Esophagus squamous epithelium (tissue), 5 donors: ENCODE measurements around the gene GANAB. TPM values are rescaled to one million over a fixed set of nuclear protein-coding genes. Genes with fewer than 3 reads are reported as not detected.
"Not testable (repeated sequence)": the region's sequence is repeated elsewhere in the genome, so short reads cannot be mapped to it uniquely, and the experiment has no call there.

Source experiments
- DNase-seq: peaks from one replicate; lab custom pipeline; 2025; lab: John Stamatoyannopoulos, UW
- H3K27ac ChIP-seq, 4 donors: fragments of 200-600 bp; sonication (generic); one replicate each; pipeline ENCODE4 v1.5.1; 2016 to 2019; ENCODE audit warnings: mild to moderate bottlenecking in 1 of 4
- H3K27me3 ChIP-seq, 4 donors: fragments of 200-600 bp; sonication (generic); 1 replicate in 3 of 4; 2 replicates in 1 of 4; pipeline versions ENCODE4 v1.5.1 to v1.6.0; 2017 to 2021; ENCODE audit warnings: antibody characterized with exemption in 1 of 4
- H3K36me3 ChIP-seq, 3 donors: fragments of 200-600 bp; sonication (generic); one replicate each; pipeline ENCODE4 v1.5.1; 2016 to 2019
- H3K4me1 ChIP-seq, 3 donors: fragments of 200-600 bp; sonication (generic); one replicate each; pipeline ENCODE4 v1.5.1; 2017 to 2019
- H3K4me3 ChIP-seq, 4 donors: fragments of 200-600 bp; sonication (generic); 1 replicate in 3 of 4; 2 replicates in 1 of 4; pipeline ENCODE4 v1.5.1; 2016 to 2019; ENCODE audit warnings: mild to moderate bottlenecking in 2 of 4, moderate library complexity in 1 of 4
- H3K9me3 ChIP-seq, 3 donors: fragments of 200-600 bp; sonication (generic); one replicate each; pipeline ENCODE4 v1.5.1; 2016 to 2019
- CTCF ChIP-seq, 6 experiments: fragments of 450-650 bp in 4 of 6; fragments of 200-600 bp in 2 of 6; sonication (generic) in 2 of 6; IDR thresholded peaks; one replicate each; pipeline ENCODE4 v1.5.1; 2016 to 2019; ENCODE audit warnings: antibody characterized with exemption in 6 of 6, mild to moderate bottlenecking in 4 of 6, moderate library complexity in 4 of 6
- POLR2A ChIP-seq, 4 donors: fragments of 450-650 bp; IDR thresholded peaks; one replicate each; pipeline ENCODE4 v1.6.1; 2017; ENCODE audit warnings: antibody characterized with exemption in 4 of 4, mild to moderate bottlenecking in 4 of 4, moderate library complexity in 3 of 4
- WGBS, 2 donors: methylation state at CpG; one replicate each; pipeline ENCODE4 v1.1.5; 2018; 5-methylcytosine and 5-hydroxymethylcytosine counted together
- intact Hi-C: fragments of 100-400 bp; cut with DNase I; formaldehyde crosslinking; loops from one replicate; pipeline ENCODE4 v1.15.0; 2022
- total RNA-seq, 4 donors: library from RNA; depleted of rRNA; stranded (reverse); fragments of >200 nt; gene quantifications; one replicate each; pipeline ENCODE4 v1.1.0, GENCODE V29; 2016
- donor health status: DM: yes; HTN: yes; CAD: no.

The GANAB gene
- total RNA-seq, 4 donors from 2014 or later: 90.8 to 97.2 (median 95.0) TPM

- H3K27me3 ChIP-seq: no peaks in the 10 kb centered on the region
- H3K4me1 ChIP-seq: peaks cover 12 to 38% (median 19%) of the 10 kb centered on the region in 3 donors
- no peak for DNase-seq
- TF ChIP-seq CTCF (IDR thresholded peaks at IDR 0.05): no peak
- TF ChIP-seq POLR2A (IDR thresholded peaks at IDR 0.05): no peak
- H3K9me3 ChIP-seq: no peaks in the 10 kb centered on the region
- peak overlapping the region; percentile 58 to 82 (median 65) for H3K4me3 ChIP-seq
- peaks cover 22 to 36% (median 23%) of the 10 kb centered on the region in 3 donors for H3K36me3 ChIP-seq
- H3K27ac ChIP-seq: peak overlapping the region; percentile 87 to 96 (median 90)
- 75 to 80% methylated on average over 7 of the region's 7 CpGs for WGBS, 2 donors
- intact Hi-C loops: no loop called here
Measured at GRCh38 chr11:62622476-62623089, 23.8 kb downstream of the GANAB start.

- Histone ChIP-seq H3K4me1 (peaks cover 12 to 38% (median 19%) of the 10 kb centered on the region in 3 donors), H3K27ac (peak within 1 kb of the TSS; percentile 87 to 96 (median 90)), H3K27me3 (no peaks in the 10 kb centered on the region), H3K9me3 (no peaks in the 10 kb centered on the region), H3K4me3 (peak within 1 kb of the TSS; percentile 58 to 82 (median 65)), H3K36me3 (peaks cover 20 to 36% (median 24%) of the 10 kb centered on the region in 3 donors)
- intact Hi-C loops: no loop called here
- peak; percentile 86 for DNase-seq
- WGBS, 2 donors: 0 to 1% methylated on average over 25 to 28 of the region's 77 CpGs
- TF ChIP-seq POLR2A (IDR thresholded peaks at IDR 0.05): peak in 3 of 4 donors; percentile 44 to 91 (median 80)
- peak in 2 of 6 experiments; percentile 33 to 45 for TF ChIP-seq CTCF (IDR thresholded peaks at IDR 0.05)
Measured at GRCh38 chr11:62621567-62622470, 24.6 kb downstream of the GANAB start, which contains the start of gene B3GAT3. TSS of gene B3GAT3 (minus strand) at chr11:62621986. CDS start at chr11:62621947, 39 bp downstream.

- Histone ChIP-seq H3K4me1 (peaks cover 12 to 38% (median 19%) of the 10 kb centered on the region in 3 donors), H3K27me3 (no peaks in the 10 kb centered on the region), H3K9me3 (no peaks in the 10 kb centered on the region), H3K4me3 (peak overlapping the region; percentile 58 to 82 (median 65)), H3K36me3 (peaks cover 18 to 36% (median 22%) of the 10 kb centered on the region in 3 donors), H3K27ac (peak overlapping the region; percentile 87 to 96 (median 90))
- 17 to 19% methylated on average over 8 of the region's 8 CpGs for WGBS, 2 donors
- TF ChIP-seq POLR2A (IDR thresholded peaks at IDR 0.05) (no peak), CTCF (IDR thresholded peaks at IDR 0.05) (no peak)
- intact Hi-C loops: no loop called here
- no peak for DNase-seq
Measured at GRCh38 chr11:62621027-62621566, 25.3 kb downstream of the GANAB start.

GRCh38 chr11:62616957-62617356 lies 29.5 kb downstream of the GANAB start:
- DNase-seq, intact Hi-C loops: not testable (repeated sequence)
- 80 to 83% methylated on average over 1 of the region's 14 CpGs for WGBS, 2 donors

GRCh38 chr11:62615521-62615920 lies 30.9 kb downstream of the GANAB start:
- no peaks in the 10 kb centered on the region for H3K27me3 ChIP-seq
- peaks cover 24 to 60% (median 41%) of the 10 kb centered on the region in 3 donors for H3K4me1 ChIP-seq
- no peak for DNase-seq
- H3K9me3 ChIP-seq: no peaks in the 10 kb centered on the region
- TF ChIP-seq CTCF (IDR thresholded peaks at IDR 0.05) (no peak), POLR2A (IDR thresholded peaks at IDR 0.05) (no peak)
- intact Hi-C loops: no loop called here
- H3K27ac ChIP-seq: peak overlapping the region in 1 of 4 donors; percentile 92
- H3K4me3 ChIP-seq: no peak overlapping the region
- H3K36me3 ChIP-seq: peaks cover 10 to 43% (median 12%) of the 10 kb centered on the region in 3 donors
- WGBS, 2 donors: 88 to 100% methylated on average over 2 of the region's 7 CpGs

More at GRCh38 chr11:62616957-62617356, 29.5 kb downstream of the GANAB start:
- Histone ChIP-seq H3K4me1 (peaks cover 19 to 57% (median 35%) of the 10 kb centered on the region in 3 donors), H3K36me3 (peaks cover 10 to 36% (median 12%) of the 10 kb centered on the region in 3 donors)
- not testable (repeated sequence) for H3K27me3 ChIP-seq, H3K27ac ChIP-seq, H3K9me3 ChIP-seq, H3K4me3 ChIP-seq
